ENCODE results near the gene TFAP2E.

DNA sequence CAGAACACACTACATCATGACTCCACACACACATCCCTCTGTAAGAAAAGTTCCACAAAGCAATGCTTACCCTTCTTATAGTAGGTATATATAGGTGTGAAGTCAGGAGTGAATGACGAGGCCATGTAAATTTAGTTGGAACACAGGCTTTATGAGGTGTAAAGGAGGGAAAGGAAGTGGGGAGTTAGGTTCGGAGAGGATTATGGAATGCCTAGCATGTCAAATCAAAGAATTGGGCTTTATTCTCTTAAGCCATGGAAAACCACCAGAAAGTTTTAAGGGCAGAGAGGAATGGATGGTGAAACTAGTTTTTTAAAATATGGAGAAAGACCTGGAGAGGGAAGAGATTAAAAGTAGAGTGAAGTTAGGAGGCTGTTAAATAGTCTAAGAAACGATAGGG, 26.3 kb downstream of the TFAP2E start:
- TF ChIP-seq POLR2A (IDR thresholded peaks at IDR 0.05; ENCODE audit: low read depth, low read length) (no peak), POLR2AphosphoS5 (IDR thresholded peaks at IDR 0.05; ENCODE audit: low read depth, low read length) (no peak), TAF1 (IDR thresholded peaks at IDR 0.05; ENCODE audit: low read depth, low read length) (no peak)
